HG03025 (cell line): ENCODE measurements around the gene BRPF1.

ENCODE experiments used
- ATAC-seq: cut with Tn5 transposase; IDR thresholded peaks from one replicate; pipeline ENCODE4 v1.9.1; 2021; ENCODE audit warnings: mild to moderate bottlenecking, moderate library complexity; ENCODE audit not compliant: unreplicated experiment, low FRiP score

Gene BRPF1

GRCh38 chr3:9731206-9732079, at the start of gene BRPF1:
BRPF1 (plus strand) TSS chr3:9731735; CDS start chr3:9734141, 2,406 bp downstream.
- ATAC-seq: peak; percentile 86

- ATAC-seq: no peak
Measured at GRCh38 chr3:9682096-9682495, 49.4 kb upstream of the BRPF1 start.

GRCh38 chr3:9683426-9683825, 48.1 kb upstream of the BRPF1 start:
- ATAC-seq: no peak

- ATAC-seq: no peak
Measured at GRCh38 chr3:9685216-9686049, 46.1 kb upstream of the BRPF1 start.

- no peak for ATAC-seq
Measured at GRCh38 chr3:9686050-9686550, 45.4 kb upstream of the BRPF1 start.

- no peak for ATAC-seq
Measured at GRCh38 chr3:9686703-9687102, 44.8 kb upstream of the BRPF1 start.

GRCh38 chr3:9687514-9687913, 44.0 kb upstream of the BRPF1 start:
- no peak for ATAC-seq

- no peak for ATAC-seq
Measured at GRCh38 chr3:9688961-9689360, 42.6 kb upstream of the BRPF1 start.

- no peak for ATAC-seq
Measured at GRCh38 chr3:9689757-9690156, 41.8 kb upstream of the BRPF1 start.

- peak; percentile 68 for ATAC-seq
Measured at GRCh38 chr3:9690451-9691450, 40.8 kb upstream of the BRPF1 start.

- no peak for ATAC-seq
Measured at GRCh38 chr3:9691636-9692035, 39.9 kb upstream of the BRPF1 start.

GRCh38 chr3:9692416-9692815, 39.1 kb upstream of the BRPF1 start:
- ATAC-seq: no peak

GRCh38 chr3:9695345-9695744, 36.2 kb upstream of the BRPF1 start:
- no peak for ATAC-seq

- ATAC-seq: no peak
Measured at GRCh38 chr3:9695746-9696145, 35.8 kb upstream of the BRPF1 start.

GRCh38 chr3:9696480-9697220, 34.9 kb upstream of the BRPF1 start:
- ATAC-seq: no peak

GRCh38 chr3:9697892-9698291, 33.6 kb upstream of the BRPF1 start:
- ATAC-seq: no peak

- ATAC-seq: no peak
Measured at GRCh38 chr3:9698293-9698692, 33.2 kb upstream of the BRPF1 start.

GRCh38 chr3:9700536-9700935, 31.0 kb upstream of the BRPF1 start:
- no peak for ATAC-seq

- no peak for ATAC-seq
Measured at GRCh38 chr3:9701006-9701405, 30.5 kb upstream of the BRPF1 start.
